HepG2 (cell line): ENCODE data around the gene MEX3D. TPM values are rescaled to one million over a fixed set of nuclear protein-coding genes. Genes with fewer than 3 reads are reported as not detected.

ENCODE experiments used
- ATAD3A ChIP-seq: sonication (generic); formaldehyde crosslinking; IDR thresholded peaks from 2 replicates; pipeline ENCODE4 v1.4.0; 2020; ENCODE audit warnings: missing genetic modification reagents
- ATF1 ChIP-seq: IDR thresholded peaks from 2 replicates; pipeline ENCODE4 v1.6.1; 2016; ENCODE audit warnings: mild to moderate bottlenecking, control low read depth
- CSRNP1 ChIP-seq: sonication (generic); formaldehyde crosslinking; IDR thresholded peaks from 2 replicates; pipeline ENCODE4 v1.8.1; 2023; ENCODE audit warnings: mild to moderate bottlenecking, missing genetic modification reagents
- ETV5 ChIP-seq: IDR thresholded peaks from 2 replicates; pipeline ENCODE4 v1.6.1; 2018; ENCODE audit warnings: missing biosample characterization, missing genetic modification reagents, inconsistent platforms, borderline replicate concordance
- GPBP1L1 ChIP-seq: sonication (generic); formaldehyde crosslinking; IDR thresholded peaks from 2 replicates; pipeline ENCODE4 v1.5.0; 2020; ENCODE audit warnings: mild to moderate bottlenecking, missing genetic modification reagents
- HCFC1 ChIP-seq: fragments of 150-350 bp; IDR thresholded peaks from 2 replicates; pipeline ENCODE4 v1.6.1; 2014; ENCODE audit warnings: low read depth, low read length
- IRF1 ChIP-seq: sonication (generic); formaldehyde crosslinking; IDR thresholded peaks from 2 replicates; pipeline ENCODE4 v1.4.0; 2020; ENCODE audit warnings: low read depth, mild to moderate bottlenecking, missing genetic modification reagents
- RCOR2 ChIP-seq: IDR thresholded peaks from 2 replicates; pipeline ENCODE4 v1.6.1; 2016; ENCODE audit warnings: missing biosample characterization, missing genetic modification reagents
- SUZ12 ChIP-seq: fragments of 150-350 bp; IDR thresholded peaks from 2 replicates; pipeline ENCODE4 v1.6.1; 2014; ENCODE audit warnings: low read depth, low read length
- TFDP1 ChIP-seq: IDR thresholded peaks from 2 replicates; pipeline ENCODE4 v1.6.1; 2016; ENCODE audit warnings: missing compliant biosample characterization, missing genetic modification reagents, borderline replicate concordance
- TRIM22 ChIP-seq: fragments of 450-650 bp; IDR thresholded peaks from 2 replicates; pipeline ENCODE4 v1.6.1; 2017
- YEATS4 ChIP-seq: sonication (generic); formaldehyde crosslinking; IDR thresholded peaks from 2 replicates; pipeline ENCODE4 v1.4.0; 2020; ENCODE audit warnings: missing genetic modification reagents, borderline replicate concordance
- ZNF224 ChIP-seq: sonication (generic); formaldehyde crosslinking; IDR thresholded peaks from 2 replicates; pipeline ENCODE4 v1.5.0; 2020; ENCODE audit warnings: mild to moderate bottlenecking, missing genetic modification reagents
- ZNF431 ChIP-seq: sonication (generic); formaldehyde crosslinking; IDR thresholded peaks from 2 replicates; pipeline ENCODE4 v1.9.0; 2022; ENCODE audit warnings: missing genetic modification reagents, low read depth, mild to moderate bottlenecking, borderline replicate concordance
- ZNF605 ChIP-seq: sonication (generic); formaldehyde crosslinking; IDR thresholded peaks from 2 replicates; pipeline ENCODE4 v1.8.0; 2022; ENCODE audit warnings: mild to moderate bottlenecking, missing genetic modification reagents
- ZNF646 ChIP-seq: sonication (generic); formaldehyde crosslinking; IDR thresholded peaks from 2 replicates; pipeline ENCODE4 v1.9.0; 2021; ENCODE audit warnings: mild to moderate bottlenecking, missing genetic modification reagents
- polyA plus RNA-seq, 8 experiments: library from polyadenylated mRNA; depleted of rRNA in 3 of 8; stranded (reverse) in 7 of 8; unstranded in 1 of 8; fragments of >200 nt; fragmentation: Illumina TruSeq in 4 of 8; extraction: Trizol in 4 of 8; gene quantifications; 2 replicates each; pipeline versions ENCODE4 v1.2.1 to v1.2.3, GENCODE V29; 2011 to 2016; ENCODE audit warnings: low read depth in 4 of 8, missing spikeins in 1 of 8, mixed read lengths in 1 of 8; ENCODE audit not compliant: insufficient read depth in 1 of 8
- total RNA-seq, 5 experiments: library from RNA; depleted of rRNA; stranded (reverse); fragments of >200 nt; fragmentation: Illumina TruSeq; extraction: Trizol; gene quantifications; 2 replicates each; pipeline ENCODE4 v1.2.3, GENCODE V29; 2016; ENCODE audit warnings: low read depth in 1 of 5

Gene MEX3D
- total and polyA plus RNA-seq, 2 of the 13 experiments (the other 11 are each of a cell fraction or from before 2014, with no cell fraction given) = 3.6 to 17.1 TPM

GRCh38 chr19:1568320-1569019, at the start of gene MEX3D (continued):
- no peak for TF ChIP-seq GPBP1L1
- no peak for TF ChIP-seq RCOR2 (CRISPR knock-in tag)
- TF ChIP-seq CSRNP1 (CRISPR knock-in tag) = 0 out of 2 replicates have a peak, but pooled peaks have one; percentile 54
- TF ChIP-seq IRF1 (CRISPR knock-in tag) = no peak
- 0 out of 2 replicates have a peak, but pooled peaks have one; percentile 16 for TF ChIP-seq ETV5 (CRISPR knock-in tag)
- TF ChIP-seq ZNF224 = 0 out of 2 replicates have a peak, but pooled peaks have one; percentile 39
- no peak for TF ChIP-seq SUZ12
- TF ChIP-seq ATF1 (CRISPR knock-in tag) = no peak
- peak; percentile 61; the same call in 1 of the 2 replicates for TF ChIP-seq ZNF605
- no peak for TF ChIP-seq ZNF646 (CRISPR knock-in tag)
- peak; percentile 98 for TF ChIP-seq TFDP1 (CRISPR knock-in tag)
- TF ChIP-seq HCFC1 = no peak
- TF ChIP-seq YEATS4 (CRISPR knock-in tag) = no peak; the same call in 1 of the 2 replicates
- TF ChIP-seq ZNF431 = no peak; the same call in 1 of the 2 replicates
- TF ChIP-seq ATAD3A (CRISPR knock-in tag) = no peak
- TF ChIP-seq TRIM22 = no peak
